H9 (cell line): ENCODE results near the gene CCDC198. TPM values are rescaled to one million over a fixed set of nuclear protein-coding genes. Genes with fewer than 3 reads are reported as not detected.
A peak's percentile ranks its signal among the peaks of the same experiment; 100 is the strongest.

Experiments used
- DNase-seq: peaks from one replicate; pipeline ENCODE4 v3.0.0-alpha.2; 2017
- H2AFZ ChIP-seq: one replicate; pipeline ENCODE4 v1.6.1; 2013; ENCODE audit warnings: mild to moderate bottlenecking, low read length, control low read depth, moderate library complexity
- H2AK5ac ChIP-seq: 2 replicates; pipeline ENCODE4 v1.6.1; 2013; ENCODE audit warnings: low read length, control low read depth, mixed read lengths; ENCODE audit not compliant: insufficient read length
- H2BK120ac ChIP-seq: one replicate; pipeline ENCODE4 v1.6.1; 2013; ENCODE audit warnings: low read depth, mild to moderate bottlenecking, low read length, control low read depth, inconsistent platforms; ENCODE audit not compliant: poor library complexity, severe bottlenecking
- H2BK12ac ChIP-seq: 2 replicates; pipeline ENCODE4 v1.6.1; 2013; ENCODE audit warnings: low read length, control low read depth, mixed read lengths, low read depth; ENCODE audit not compliant: insufficient read length
- H2BK15ac ChIP-seq: 2 replicates; pipeline ENCODE4 v1.6.1; 2013; ENCODE audit warnings: low read depth, low read length, control low read depth
- H2BK20ac ChIP-seq: one replicate; pipeline ENCODE4 v1.6.1; 2013; ENCODE audit warnings: low read depth, mild to moderate bottlenecking, low read length, control low read depth, inconsistent platforms; ENCODE audit not compliant: poor library complexity, severe bottlenecking
- H2BK5ac ChIP-seq: 2 replicates; pipeline ENCODE4 v1.6.1; 2013; ENCODE audit warnings: low read length, control low read depth, mixed read lengths; ENCODE audit not compliant: insufficient read length
- H3K14ac ChIP-seq: 2 replicates; pipeline ENCODE4 v1.6.1; 2013; ENCODE audit warnings: low read length, control low read depth; ENCODE audit not compliant: insufficient read depth
- H3K18ac ChIP-seq: 2 replicates; pipeline ENCODE4 v1.6.1; 2013; ENCODE audit warnings: low read depth, mild to moderate bottlenecking, mixed read lengths, low read length, control low read depth; ENCODE audit not compliant: insufficient read length
- H3K23ac ChIP-seq: 2 replicates; pipeline ENCODE4 v1.6.1; 2013; ENCODE audit warnings: low read length, control low read depth, mixed read lengths, low read depth; ENCODE audit not compliant: insufficient read length
- H3K23me2 ChIP-seq: 2 replicates; pipeline ENCODE4 v1.6.1; 2013; ENCODE audit warnings: low read depth, mild to moderate bottlenecking, mixed read lengths, low read length, control low read depth; ENCODE audit not compliant: insufficient read length, poor library complexity, severe bottlenecking
- H3K27ac ChIP-seq: 2 replicates; pipeline ENCODE4 v1.5.1; 2013; ENCODE audit warnings: low read length, control low read depth, mixed read lengths, low read depth; ENCODE audit not compliant: insufficient read length
- H3K27me3 ChIP-seq: 2 replicates; pipeline ENCODE4 v1.6.1; 2013; ENCODE audit warnings: low read length, control low read depth, inconsistent platforms; ENCODE audit not compliant: insufficient read depth
- H3K4ac ChIP-seq: 2 replicates; pipeline ENCODE4 v1.6.1; 2013; ENCODE audit warnings: low read depth, mild to moderate bottlenecking, control low read depth, inconsistent platforms, low read length, moderate library complexity
- H3K4me1 ChIP-seq: 2 replicates; pipeline ENCODE4 v1.6.1; 2013; ENCODE audit warnings: low read length, control low read depth, inconsistent platforms; ENCODE audit not compliant: insufficient read depth
- H3K4me2 ChIP-seq: 2 replicates; pipeline ENCODE4 v1.6.1; 2013; ENCODE audit warnings: low read length, control low read depth, mixed read lengths; ENCODE audit not compliant: insufficient read length, insufficient read depth
- H3K56ac ChIP-seq: 2 replicates; pipeline ENCODE4 v1.6.1; 2013; ENCODE audit warnings: low read depth, mild to moderate bottlenecking, mixed read lengths, low read length, control low read depth; ENCODE audit not compliant: insufficient read length
- H3K79me1 ChIP-seq: 2 replicates; pipeline ENCODE4 v1.6.1; 2013; ENCODE audit warnings: low read depth, mild to moderate bottlenecking, moderate library complexity, low read length, control low read depth, inconsistent platforms; ENCODE audit not compliant: insufficient read depth, poor library complexity, severe bottlenecking
- H3K79me2 ChIP-seq: 2 replicates; pipeline ENCODE4 v1.6.1; 2013; ENCODE audit warnings: low read length, control low read depth, inconsistent platforms; ENCODE audit not compliant: insufficient read depth
- H3K9ac ChIP-seq: 2 replicates; pipeline ENCODE4 v1.6.1; 2013; ENCODE audit warnings: low read length, control low read depth, mixed read lengths; ENCODE audit not compliant: insufficient read length; ENCODE audit errors: extremely low read depth
- H3K9me3 ChIP-seq: one replicate; pipeline ENCODE4 v1.6.1; 2013; ENCODE audit warnings: low read depth, low read length, inconsistent platforms; ENCODE audit not compliant: control insufficient read depth
- H3T11ph ChIP-seq: one replicate; pipeline ENCODE4 v1.6.1; 2013; ENCODE audit warnings: mild to moderate bottlenecking, low read length, control low read depth, inconsistent platforms
- H4K20me1 ChIP-seq: one replicate; pipeline ENCODE4 v1.6.1; 2013; ENCODE audit not compliant: control insufficient read depth, insufficient read length, insufficient read depth
- H4K5ac ChIP-seq: 2 replicates; pipeline ENCODE4 v1.6.1; 2013; ENCODE audit warnings: low read depth, mild to moderate bottlenecking, mixed read lengths, low read length, control low read depth; ENCODE audit not compliant: insufficient read length
- H4K8ac ChIP-seq: replicated peaks from 2 replicates; pipeline ENCODE4 v1.6.1; 2013; ENCODE audit warnings: low read length, control low read depth, mixed read lengths, low read depth; ENCODE audit not compliant: insufficient read length
- H4K91ac ChIP-seq: 2 replicates; pipeline ENCODE4 v1.6.1; 2013; ENCODE audit warnings: low read depth, mild to moderate bottlenecking, moderate library complexity, mixed read lengths, low read length, control low read depth; ENCODE audit not compliant: insufficient read length
- H3K27ac Mint-ChIP-seq, 3 experiments: 2 replicates in 2 of 3; 3 replicates in 1 of 3; pipeline ENCODE4 v1.8.0; 2020 to 2021; ENCODE audit warnings: mixed read lengths in 3 of 3, mild to moderate bottlenecking in 1 of 3, moderate library complexity in 1 of 3
- H3K27me3 Mint-ChIP-seq: 2 replicates; pipeline ENCODE4 v1.8.0; 2021; ENCODE audit warnings: low read depth, mild to moderate bottlenecking, moderate library complexity, mixed read lengths
- H3K36me3 Mint-ChIP-seq, 3 experiments: 2 replicates in 2 of 3; 3 replicates in 1 of 3; pipeline ENCODE4 v1.8.0; 2020 to 2021; ENCODE audit warnings: low read depth in 3 of 3, mixed read lengths in 3 of 3; ENCODE audit not compliant: insufficient read depth in 1 of 3
- H3K4me1 Mint-ChIP-seq, 2 experiments: 2 replicates each; pipeline ENCODE4 v1.8.0; 2020; ENCODE audit warnings: mixed read lengths in 2 of 2
- H3K4me3 Mint-ChIP-seq, 2 experiments: 2 replicates in 1 of 2; 3 replicates in 1 of 2; pipeline ENCODE4 v1.8.0; 2020 to 2021; ENCODE audit warnings: mild to moderate bottlenecking in 2 of 2, mixed read lengths in 2 of 2, moderate library complexity in 1 of 2
- H3K9me3 Mint-ChIP-seq, 2 experiments: 2 replicates in 1 of 2; 3 replicates in 1 of 2; pipeline ENCODE4 v1.8.0; 2020; ENCODE audit warnings: mild to moderate bottlenecking in 2 of 2, mixed read lengths in 2 of 2, moderate library complexity in 1 of 2
- WGBS: extraction: QIAGEN DNeasy Blood & Tissue Kit; methylation state at CpG from one replicate; pipeline ENCODE4 v1.1.7; 2013; ENCODE audit warnings: missing lambda C conversion rate, low lambda C conversion rate, mixed read lengths; ENCODE audit not compliant: insufficient read length; ENCODE audit errors: extremely low coverage; 5-methylcytosine and 5-hydroxymethylcytosine counted together
- total RNA-seq: library from RNA; stranded (reverse); gene quantifications from 2 replicates; pipeline ENCODE4 v1.2.1, GENCODE V29; 2021
- TF ChIP-seq, protein P1 (sequence below): fragments of 200-600 bp; sonication (generic); conservative IDR thresholded peaks from 3 replicates; pipeline ENCODE4 v1.8.0; 2021; ENCODE audit warnings: antibody characterized with exemption, mild to moderate bottlenecking

CCDC198 gene
- total RNA-seq, 1 experiment from 2014 or later: not detected

DNA sequence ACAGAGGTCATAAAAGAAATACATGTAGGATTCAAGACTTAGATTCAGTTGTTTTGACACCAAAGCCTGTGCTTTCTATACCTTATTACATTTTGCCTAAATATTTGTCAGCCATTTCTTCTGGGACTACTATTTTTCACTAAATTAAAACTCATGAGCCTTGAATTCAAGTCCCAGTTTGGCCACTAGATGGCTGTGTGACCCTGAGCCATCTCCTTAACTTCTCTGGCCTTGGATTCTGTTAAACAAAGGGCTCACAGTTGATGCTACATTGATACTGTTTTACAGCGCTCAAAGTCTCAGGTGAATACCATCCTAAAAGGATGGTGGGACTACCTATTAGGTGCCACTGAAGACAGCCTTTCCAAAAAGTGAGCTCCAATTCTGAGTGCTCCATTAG, 39.6 kb upstream of the CCDC198 start:
- Mint-ChIP-seq H3K4me1 (no peaks in the 10 kb centered on the region), H3K4me3 (no peak overlapping the region), H3K27ac (no peak overlapping the region), H3K36me3 (no peaks in the 10 kb centered on the region), H3K9me3 (no peaks in the 10 kb centered on the region), H3K27me3 (peaks cover 4% of the 10 kb centered on the region; the same call in 1 of the 2 replicates)
- H3K27ac ChIP-seq: no peak overlapping the region
- H3K56ac ChIP-seq: no peak overlapping the region
- no peak overlapping the region for H3K23ac ChIP-seq
- H3K9ac ChIP-seq: no peak overlapping the region
- H3K79me2 ChIP-seq: no peaks in the 10 kb centered on the region
- no peak overlapping the region for H4K5ac ChIP-seq
- no peak overlapping the region for H2BK12ac ChIP-seq
- TF ChIP-seq, protein P1, sequence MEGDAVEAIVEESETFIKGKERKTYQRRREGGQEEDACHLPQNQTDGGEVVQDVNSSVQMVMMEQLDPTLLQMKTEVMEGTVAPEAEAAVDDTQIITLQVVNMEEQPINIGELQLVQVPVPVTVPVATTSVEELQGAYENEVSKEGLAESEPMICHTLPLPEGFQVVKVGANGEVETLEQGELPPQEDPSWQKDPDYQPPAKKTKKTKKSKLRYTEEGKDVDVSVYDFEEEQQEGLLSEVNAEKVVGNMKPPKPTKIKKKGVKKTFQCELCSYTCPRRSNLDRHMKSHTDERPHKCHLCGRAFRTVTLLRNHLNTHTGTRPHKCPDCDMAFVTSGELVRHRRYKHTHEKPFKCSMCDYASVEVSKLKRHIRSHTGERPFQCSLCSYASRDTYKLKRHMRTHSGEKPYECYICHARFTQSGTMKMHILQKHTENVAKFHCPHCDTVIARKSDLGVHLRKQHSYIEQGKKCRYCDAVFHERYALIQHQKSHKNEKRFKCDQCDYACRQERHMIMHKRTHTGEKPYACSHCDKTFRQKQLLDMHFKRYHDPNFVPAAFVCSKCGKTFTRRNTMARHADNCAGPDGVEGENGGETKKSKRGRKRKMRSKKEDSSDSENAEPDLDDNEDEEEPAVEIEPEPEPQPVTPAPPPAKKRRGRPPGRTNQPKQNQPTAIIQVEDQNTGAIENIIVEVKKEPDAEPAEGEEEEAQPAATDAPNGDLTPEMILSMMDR: peak; percentile 67
- H2BK15ac ChIP-seq: no peak overlapping the region
- H3K23me2 ChIP-seq: no peaks in the 10 kb centered on the region
- no peak overlapping the region for H3K4ac ChIP-seq
- H2AFZ ChIP-seq: no peak overlapping the region
- no peak overlapping the region for H3K14ac ChIP-seq
- H4K20me1 ChIP-seq: no peaks in the 10 kb centered on the region
- whole genome bisulfite sequencing: no CpG with 5 or more reads among the region's 1 CpG
- no peaks in the 10 kb centered on the region for H3K27me3 ChIP-seq
- no peak overlapping the region for H2AK5ac ChIP-seq
- H2BK120ac ChIP-seq: no peak overlapping the region
- no peak for DNase-seq
- H3K18ac ChIP-seq: no peak overlapping the region
- H4K8ac ChIP-seq: no peak overlapping the region
- H3K79me1 ChIP-seq: no peaks in the 10 kb centered on the region
- no peaks in the 10 kb centered on the region for H3K9me3 ChIP-seq
- no peak overlapping the region for H2BK5ac ChIP-seq
- H4K91ac ChIP-seq: no peak overlapping the region
- no peak overlapping the region for H3T11ph ChIP-seq
- H3K4me2 ChIP-seq: no peak overlapping the region
- no peak overlapping the region for H2BK20ac ChIP-seq
- no peaks in the 10 kb centered on the region for H3K4me1 ChIP-seq
